Loucy (cell line): ENCODE data around the gene XXYLT1.
A peak's percentile ranks its signal among the peaks of the same experiment; 100 is the strongest.

Experiments
- H2AFZ ChIP-seq: fragments of 200-600 bp; sonication (generic); 2 replicates; pipeline ENCODE4 v1.6.0; 2016; ENCODE audit warnings: antibody characterized with exemption, mild to moderate bottlenecking, low read length, moderate library complexity
- H3F3A ChIP-seq: fragments of 200-600 bp; 2 replicates; pipeline ENCODE4 v1.6.0; 2016; ENCODE audit warnings: antibody characterized with exemption, low read depth, mild to moderate bottlenecking
- H3K27me3 ChIP-seq: fragments of 200-600 bp; sonication (generic); 2 replicates; pipeline ENCODE4 v1.6.1; 2014; ENCODE audit warnings: low read length, mild to moderate bottlenecking; ENCODE audit not compliant: insufficient read depth, poor library complexity, severe bottlenecking
- H3K36me3 ChIP-seq: fragments of 200-600 bp; sonication (generic); 2 replicates; pipeline ENCODE4 v1.6.1; 2016; ENCODE audit warnings: low read length; ENCODE audit not compliant: insufficient read depth
- H3K4me1 ChIP-seq: fragments of 200-600 bp; sonication (generic); 2 replicates; pipeline ENCODE4 v1.5.1; 2014; ENCODE audit warnings: low read length, mild to moderate bottlenecking; ENCODE audit not compliant: insufficient read depth, poor library complexity, severe bottlenecking
- H3K4me2 ChIP-seq: fragments of 200-600 bp; sonication (generic); 2 replicates; pipeline ENCODE4 v1.6.0; 2014; ENCODE audit warnings: antibody characterized with exemption, low read length, low read depth, mild to moderate bottlenecking; ENCODE audit not compliant: poor library complexity, severe bottlenecking
- H3K4me3 ChIP-seq: fragments of 200-600 bp; sonication (generic); 2 replicates; pipeline ENCODE4 v1.5.1; 2014; ENCODE audit warnings: low read length, mild to moderate bottlenecking, mixed read lengths; ENCODE audit not compliant: poor library complexity, severe bottlenecking
- H3K79me2 ChIP-seq: fragments of 200-600 bp; sonication (generic); 2 replicates; pipeline ENCODE4 v1.6.1; 2014; ENCODE audit warnings: low read length; ENCODE audit not compliant: insufficient read depth
- H3K9ac ChIP-seq: fragments of 200-600 bp; sonication (generic); 2 replicates; pipeline ENCODE4 v1.6.0; 2014; ENCODE audit warnings: mild to moderate bottlenecking, low read depth, low read length, moderate library complexity; ENCODE audit not compliant: poor library complexity, severe bottlenecking
- H3K9me2 ChIP-seq: fragments of 200-600 bp; sonication (generic); replicated peaks from 2 replicates; pipeline ENCODE4 v1.6.1; 2016; ENCODE audit warnings: low read depth, low read length, mixed read lengths
- H3K9me3 ChIP-seq: fragments of 200-600 bp; sonication (generic); 2 replicates; pipeline ENCODE4 v1.6.1; 2014; ENCODE audit warnings: mild to moderate bottlenecking, antibody characterized with exemption, low read length, low read depth; ENCODE audit not compliant: insufficient read depth
- H4K20me1 ChIP-seq: fragments of 200-600 bp; sonication (generic); 2 replicates; pipeline ENCODE4 v1.6.0; 2014; ENCODE audit warnings: antibody characterized with exemption, low read length, mild to moderate bottlenecking; ENCODE audit not compliant: insufficient read depth, poor library complexity, severe bottlenecking
- EZH2phosphoT487 ChIP-seq: fragments of 200-600 bp; IDR thresholded peaks from 2 replicates; pipeline ENCODE4 v1.6.1; 2018; ENCODE audit warnings: antibody characterized with exemption, mild to moderate bottlenecking, moderate library complexity, borderline replicate concordance
- TF ChIP-seq, protein P1 (sequence below): fragments of 200-600 bp; sonication (generic); conservative IDR thresholded peaks from 2 replicates; pipeline ENCODE4 v1.5.1; 2014; ENCODE audit warnings: mild to moderate bottlenecking, antibody characterized with exemption, low read length

XXYLT1 gene

DNA sequence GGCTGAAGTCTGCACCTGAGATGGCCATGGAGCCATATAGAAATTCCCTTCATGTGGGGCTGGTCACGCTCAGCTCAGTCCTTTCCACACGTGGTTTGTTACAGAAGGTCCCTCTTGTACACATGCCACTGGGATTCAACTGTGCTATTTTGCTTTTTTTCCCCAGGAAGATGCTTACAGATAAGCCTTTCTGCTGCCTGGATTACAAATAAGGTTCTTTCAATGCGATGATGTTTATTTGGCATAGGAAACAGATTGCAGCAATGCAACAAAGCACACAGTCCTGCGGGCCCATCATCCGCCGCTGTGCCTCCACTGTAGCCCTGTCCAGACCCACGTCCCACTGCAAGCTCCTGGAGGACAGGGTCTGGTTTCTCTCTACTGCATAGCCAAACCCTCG, 124.8 kb downstream of the XXYLT1 start:
- H3K79me2 ChIP-seq: peaks cover 91% of the 10 kb centered on the region
- H4K20me1 ChIP-seq: no peaks in the 10 kb centered on the region
- no peaks in the 10 kb centered on the region for H3K27me3 ChIP-seq
- TF ChIP-seq, protein P1, sequence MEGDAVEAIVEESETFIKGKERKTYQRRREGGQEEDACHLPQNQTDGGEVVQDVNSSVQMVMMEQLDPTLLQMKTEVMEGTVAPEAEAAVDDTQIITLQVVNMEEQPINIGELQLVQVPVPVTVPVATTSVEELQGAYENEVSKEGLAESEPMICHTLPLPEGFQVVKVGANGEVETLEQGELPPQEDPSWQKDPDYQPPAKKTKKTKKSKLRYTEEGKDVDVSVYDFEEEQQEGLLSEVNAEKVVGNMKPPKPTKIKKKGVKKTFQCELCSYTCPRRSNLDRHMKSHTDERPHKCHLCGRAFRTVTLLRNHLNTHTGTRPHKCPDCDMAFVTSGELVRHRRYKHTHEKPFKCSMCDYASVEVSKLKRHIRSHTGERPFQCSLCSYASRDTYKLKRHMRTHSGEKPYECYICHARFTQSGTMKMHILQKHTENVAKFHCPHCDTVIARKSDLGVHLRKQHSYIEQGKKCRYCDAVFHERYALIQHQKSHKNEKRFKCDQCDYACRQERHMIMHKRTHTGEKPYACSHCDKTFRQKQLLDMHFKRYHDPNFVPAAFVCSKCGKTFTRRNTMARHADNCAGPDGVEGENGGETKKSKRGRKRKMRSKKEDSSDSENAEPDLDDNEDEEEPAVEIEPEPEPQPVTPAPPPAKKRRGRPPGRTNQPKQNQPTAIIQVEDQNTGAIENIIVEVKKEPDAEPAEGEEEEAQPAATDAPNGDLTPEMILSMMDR: no peak
- TF ChIP-seq EZH2phosphoT487: no peak
- peaks cover 46% of the 10 kb centered on the region for H3K4me1 ChIP-seq
- peaks cover under 1% of the 10 kb centered on the region; the same call in 1 of the 2 replicates for H3K9me3 ChIP-seq
- no peak overlapping the region for H3K9ac ChIP-seq
- peak overlapping the region; percentile 18 for H3K4me2 ChIP-seq
- no peak overlapping the region for H3K4me3 ChIP-seq
- H3K36me3 ChIP-seq: peaks cover 24% of the 10 kb centered on the region
- 0 out of 2 replicates have a peak, but pooled peaks cover 4% of the 10 kb centered on the region for H3F3A ChIP-seq
- H3K9me2 ChIP-seq: no peaks in the 10 kb centered on the region
- H2AFZ ChIP-seq: no peak overlapping the region

- peaks cover 6% of the 10 kb centered on the region; the same call in 1 of the 2 replicates for H3K9me3 ChIP-seq
- H3K4me2 ChIP-seq: no peak overlapping the region
- H3K36me3 ChIP-seq: peaks cover 29% of the 10 kb centered on the region
- H3K4me1 ChIP-seq: peaks cover 41% of the 10 kb centered on the region
- H3K79me2 ChIP-seq: peaks cover 86% of the 10 kb centered on the region
- no peak overlapping the region for H3K9ac ChIP-seq
- H3F3A ChIP-seq: 0 out of 2 replicates have a peak, but pooled peaks cover 4% of the 10 kb centered on the region
- H4K20me1 ChIP-seq: no peaks in the 10 kb centered on the region
- H3K4me3 ChIP-seq: no peak overlapping the region
- H2AFZ ChIP-seq: no peak overlapping the region
- H3K9me2 ChIP-seq: no peaks in the 10 kb centered on the region
- no peak for TF ChIP-seq EZH2phosphoT487
- TF ChIP-seq, protein P1: no peak
- no peaks in the 10 kb centered on the region for H3K27me3 ChIP-seq
Measured at GRCh38 chr3:195145579-195145978, 125.4 kb downstream of the XXYLT1 start.

- no peak for TF ChIP-seq EZH2phosphoT487
- TF ChIP-seq, protein P1: no peak
- Histone ChIP-seq H3K9me3 (peaks cover 7% of the 10 kb centered on the region; the same call in 1 of the 2 replicates), H3K36me3 (peaks cover 37% of the 10 kb centered on the region), H3K9ac (no peak overlapping the region), H4K20me1 (no peaks in the 10 kb centered on the region), H2AFZ (no peak overlapping the region), H3K9me2 (no peaks in the 10 kb centered on the region), H3K4me3 (no peak overlapping the region), H3F3A (no peaks in the 10 kb centered on the region), H3K4me2 (no peak overlapping the region), H3K27me3 (no peaks in the 10 kb centered on the region), H3K4me1 (peaks cover 18% of the 10 kb centered on the region), H3K79me2 (peaks cover 69% of the 10 kb centered on the region)
Measured at GRCh38 chr3:195143221-195143620, 127.7 kb downstream of the XXYLT1 start.
